ENCODE measurements around the gene DOK3.

DOK3 gene, protein sequence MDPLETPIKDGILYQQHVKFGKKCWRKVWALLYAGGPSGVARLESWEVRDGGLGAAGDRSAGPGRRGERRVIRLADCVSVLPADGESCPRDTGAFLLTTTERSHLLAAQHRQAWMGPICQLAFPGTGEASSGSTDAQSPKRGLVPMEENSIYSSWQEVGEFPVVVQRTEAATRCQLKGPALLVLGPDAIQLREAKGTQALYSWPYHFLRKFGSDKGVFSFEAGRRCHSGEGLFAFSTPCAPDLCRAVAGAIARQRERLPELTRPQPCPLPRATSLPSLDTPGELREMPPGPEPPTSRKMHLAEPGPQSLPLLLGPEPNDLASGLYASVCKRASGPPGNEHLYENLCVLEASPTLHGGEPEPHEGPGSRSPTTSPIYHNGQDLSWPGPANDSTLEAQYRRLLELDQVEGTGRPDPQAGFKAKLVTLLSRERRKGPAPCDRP

DNA sequence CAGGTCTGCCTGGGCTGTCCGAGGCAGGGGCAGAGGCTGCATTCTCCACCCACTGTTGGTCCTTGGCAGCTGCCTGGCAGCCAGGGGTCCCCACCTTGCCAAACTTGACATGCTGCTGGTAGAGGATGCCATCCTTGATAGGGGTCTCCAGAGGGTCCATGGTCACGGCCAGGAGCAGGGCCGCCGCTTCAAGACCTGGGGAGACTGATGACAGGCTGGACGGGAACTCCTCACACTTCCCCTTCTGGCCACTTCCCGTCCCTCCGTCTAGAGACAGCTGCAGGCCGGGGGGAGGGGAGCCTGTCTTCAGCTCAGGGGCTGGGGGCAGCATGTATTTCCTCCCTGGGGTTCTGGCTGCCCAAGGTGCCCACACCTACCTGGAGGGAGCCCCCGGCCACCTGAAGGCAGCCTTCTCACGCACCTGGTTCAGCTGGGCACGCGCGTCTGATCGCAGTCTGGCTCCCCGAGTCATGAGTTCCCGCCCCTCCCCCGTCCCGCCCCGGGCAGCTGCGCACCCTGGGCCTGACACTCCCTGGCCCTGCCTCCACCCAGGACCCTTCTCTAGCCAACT is at the start of gene DOK3:
Gene DOK3 (minus strand): TSS at position 446 of the 571 bp plus-strand sequence. CDS start 286 bp downstream, at position 160.
- peak within 1 kb of the TSS; percentile 66; the same call in 1 of the 2 replicates for H3K4me3 ChIP-seq (ENCODE audit: low read length)
- no peak for TF ChIP-seq ZNF274 (IDR thresholded peaks at IDR 0.05; ENCODE audit: low read depth, low read length)

DNA sequence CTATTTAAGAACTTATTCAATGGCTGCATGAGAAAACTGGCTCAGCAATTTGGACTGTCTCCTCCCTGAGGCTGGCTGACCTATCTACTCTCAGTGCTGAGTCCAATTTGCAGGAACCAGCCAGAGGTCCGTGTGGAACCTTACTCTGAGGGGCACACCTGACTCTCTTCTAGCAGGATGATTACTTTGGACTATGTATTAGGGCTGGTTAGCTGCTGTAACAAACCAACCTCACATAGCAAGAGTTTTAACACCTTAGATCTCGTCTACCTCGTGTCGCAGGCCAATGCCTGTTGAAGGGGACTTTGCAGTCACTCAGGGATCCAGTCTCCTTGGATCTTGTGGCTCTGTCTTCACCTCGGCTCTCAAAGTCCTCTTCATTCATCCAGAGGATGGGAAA is 48.2 kb upstream of the DOK3 start:
- TF ChIP-seq ZNF274 (IDR thresholded peaks at IDR 0.05; ENCODE audit: low read depth, low read length): no peak
- no peak overlapping the region for H3K4me3 ChIP-seq (ENCODE audit: low read length)

DNA sequence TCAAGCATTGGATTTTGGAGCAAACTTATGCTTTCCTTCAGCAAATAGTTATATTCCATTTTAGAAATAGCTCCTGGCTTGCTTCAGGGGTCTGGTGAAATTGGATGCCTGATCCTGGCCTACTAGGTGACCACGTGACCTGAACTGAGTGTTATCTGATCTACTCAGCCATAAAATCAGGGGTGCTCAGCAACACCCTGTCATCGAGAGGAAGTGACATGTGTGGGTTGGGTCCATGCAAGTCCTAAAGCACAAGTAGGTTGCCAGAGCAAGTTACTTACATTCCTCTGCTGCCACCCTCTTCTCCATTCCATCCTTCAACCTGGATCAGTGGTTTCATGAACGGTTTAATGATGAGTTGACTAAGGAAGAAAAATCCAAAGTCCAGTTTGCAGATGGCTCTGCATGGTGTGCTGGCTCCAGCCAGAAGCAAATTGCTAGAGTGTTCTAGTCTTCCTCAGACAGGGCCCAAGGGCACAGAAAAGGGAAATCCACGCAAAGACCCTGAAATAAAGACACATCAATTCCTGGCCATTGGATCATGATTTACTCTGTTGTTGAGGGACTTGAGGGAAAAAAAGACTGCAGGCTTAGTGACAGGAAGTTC is 47.5 kb upstream of the DOK3 start:
- no peak overlapping the region for H3K4me3 ChIP-seq (ENCODE audit: low read length)
- TF ChIP-seq ZNF274 (IDR thresholded peaks at IDR 0.05; ENCODE audit: low read depth, low read length): no peak

DNA sequence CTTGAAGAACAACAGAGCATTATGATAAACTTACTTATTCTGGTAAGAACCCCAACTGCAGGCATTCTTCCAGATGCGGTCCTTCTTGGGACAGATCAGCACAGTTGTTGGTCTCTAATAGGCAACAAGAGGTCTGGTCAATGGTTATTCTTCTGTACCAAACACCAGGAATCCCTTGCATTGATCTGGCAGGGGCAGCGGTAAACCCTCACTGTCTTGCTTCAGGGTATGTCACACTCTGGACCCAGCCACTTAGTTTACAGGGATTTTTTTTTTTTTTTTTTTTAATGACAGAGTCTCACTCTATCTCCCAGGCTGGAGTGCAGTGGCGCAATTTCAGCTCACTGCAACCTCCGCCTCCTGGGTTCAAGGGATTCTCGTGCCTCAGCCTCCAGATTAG is 46.0 kb upstream of the DOK3 start:
- TF ChIP-seq ZNF274 (IDR thresholded peaks at IDR 0.05; ENCODE audit: low read depth, low read length): no peak

DNA sequence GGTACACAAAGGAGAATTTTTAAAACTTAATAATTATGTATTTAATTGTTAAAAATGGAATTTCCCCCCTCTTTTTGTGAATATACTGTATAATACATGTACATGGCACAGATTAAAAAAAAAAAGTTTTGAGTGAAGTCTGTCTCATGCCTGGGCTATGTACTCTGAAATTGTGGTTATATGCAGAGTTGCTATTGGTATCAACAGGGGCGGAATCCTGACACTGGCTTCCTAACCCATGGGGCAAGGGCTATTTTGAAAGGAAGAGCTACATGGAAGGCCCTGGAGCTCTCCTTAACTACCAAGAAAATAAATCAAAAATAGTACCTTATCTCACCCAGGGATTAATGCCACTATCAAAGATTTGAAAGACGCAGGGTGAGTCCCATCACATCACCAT is 45.6 kb upstream of the DOK3 start:
- no peak for TF ChIP-seq ZNF274 (IDR thresholded peaks at IDR 0.05; ENCODE audit: low read depth, low read length)
- H3K4me3 ChIP-seq (ENCODE audit: low read length): peak overlapping the region; percentile 65; the same call in 1 of the 2 replicates

More for the DNA sequence above, 46.0 kb upstream of the DOK3 start:
- no peak overlapping the region for H3K4me3 ChIP-seq (ENCODE audit: low read length)

DNA sequence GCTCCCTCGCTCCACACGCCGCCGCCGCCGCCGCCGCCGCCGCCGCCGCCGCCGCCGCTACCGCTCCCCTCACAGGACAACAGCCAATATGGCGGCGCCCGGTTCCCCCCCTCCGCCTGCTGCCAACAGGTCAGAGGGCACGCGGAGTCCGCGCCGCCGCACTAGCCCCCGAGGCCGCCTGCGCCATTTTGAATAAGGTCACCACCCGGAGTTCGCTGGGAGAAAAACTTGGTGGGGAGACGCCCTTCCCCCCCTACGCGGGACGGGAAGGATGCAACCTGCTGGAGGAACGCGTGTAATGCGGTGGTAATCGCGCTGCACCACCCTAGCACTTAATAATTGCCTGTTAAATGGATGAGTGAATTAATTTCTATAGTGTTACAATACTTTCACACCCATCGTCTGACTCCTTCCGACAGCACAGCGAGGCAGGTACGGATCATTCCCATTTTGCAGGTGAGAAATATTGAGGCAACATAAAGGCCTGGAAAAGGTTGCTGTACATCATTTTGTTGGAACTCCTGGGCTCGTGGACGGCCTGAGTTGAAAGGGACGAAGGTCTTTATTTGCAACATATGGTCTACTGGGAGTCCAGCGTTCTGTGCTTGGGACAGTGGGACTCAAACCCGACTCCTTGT is 45.0 kb upstream of the DOK3 start, which contains the start of gene FAM193B:
Gene FAM193B (minus strand): TSS at position 90 of the 638 bp plus-strand sequence. CDS start 105 bp downstream, outside the sequence.
- no peak for TF ChIP-seq ZNF274 (IDR thresholded peaks at IDR 0.05; ENCODE audit: low read depth, low read length)
- peak within 1 kb of the TSS; percentile 78 for H3K4me3 ChIP-seq (ENCODE audit: low read length)

DNA sequence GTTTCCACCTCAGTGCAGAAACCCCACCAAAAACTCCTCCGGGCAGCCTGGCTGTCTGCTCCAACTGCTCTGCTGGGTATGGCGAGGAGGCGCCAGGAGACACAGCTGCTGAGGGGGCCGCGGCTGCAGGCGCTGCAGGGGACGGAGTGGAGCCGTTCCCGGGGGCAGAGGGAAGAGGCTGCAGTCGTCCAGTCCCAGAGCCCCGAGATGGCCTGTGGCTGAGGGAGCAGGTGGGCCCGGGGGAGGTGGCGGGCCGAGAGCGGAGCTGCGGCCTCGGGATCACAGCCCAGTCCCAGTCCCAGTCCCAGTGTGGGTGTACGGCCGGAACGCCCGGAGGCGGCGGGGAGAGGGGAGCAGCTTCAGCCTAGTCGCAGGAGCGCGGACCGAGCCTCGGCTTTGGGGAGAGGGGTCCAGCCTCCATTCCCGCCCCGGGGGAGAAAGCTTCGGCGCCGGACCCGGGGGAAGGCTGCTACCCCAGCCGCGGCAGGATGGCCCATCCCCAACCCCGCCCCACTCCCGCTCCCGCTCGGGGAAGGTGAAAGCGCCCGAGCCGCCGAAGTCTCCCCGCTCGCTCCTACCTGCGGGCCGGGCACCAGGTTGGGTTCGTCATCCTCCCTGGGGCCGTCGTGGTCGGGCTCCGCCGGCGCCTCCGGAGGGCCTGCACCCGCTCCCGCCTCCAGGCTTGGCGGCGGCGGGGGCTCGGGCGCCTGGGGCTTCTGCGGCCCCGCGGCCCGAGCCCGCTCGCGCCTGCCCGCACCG is 44.2 kb upstream of the DOK3 start:
- no peak for TF ChIP-seq ZNF274 (IDR thresholded peaks at IDR 0.05; ENCODE audit: low read depth, low read length)
- peak overlapping the region; percentile 78 for H3K4me3 ChIP-seq (ENCODE audit: low read length)

DNA sequence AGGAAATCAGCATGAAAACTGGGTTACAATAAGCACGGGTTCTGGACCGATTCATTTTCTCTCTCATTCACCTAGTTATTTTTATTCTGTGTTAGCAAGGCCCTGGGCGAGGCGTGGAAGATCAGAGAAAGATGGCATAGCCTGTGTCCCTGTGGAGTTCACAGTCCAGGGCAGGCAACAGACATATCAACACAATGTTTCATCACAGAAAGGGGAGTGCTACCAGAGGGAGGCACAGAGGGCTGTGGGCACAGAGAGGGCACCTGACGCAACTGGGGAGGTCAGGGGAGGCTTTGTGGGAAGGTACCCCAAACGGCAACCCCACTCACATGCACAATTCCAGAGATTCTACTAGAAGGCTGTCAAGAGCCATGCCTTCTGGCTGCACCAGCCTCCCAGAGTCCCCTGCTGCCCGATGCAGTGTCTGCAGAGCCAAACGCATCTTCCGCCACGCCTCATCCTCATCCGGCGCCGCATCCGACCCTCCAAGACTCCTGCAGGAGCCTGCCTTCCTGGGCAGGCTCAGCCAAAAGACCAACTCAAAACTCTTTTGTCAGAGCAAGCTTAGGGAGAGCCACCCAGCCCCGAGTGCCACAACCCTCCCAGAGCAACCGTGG is 43.3 kb upstream of the DOK3 start:
- peak overlapping the region; percentile 78 for H3K4me3 ChIP-seq (ENCODE audit: low read length)
- no peak for TF ChIP-seq ZNF274 (IDR thresholded peaks at IDR 0.05; ENCODE audit: low read depth, low read length)

DNA sequence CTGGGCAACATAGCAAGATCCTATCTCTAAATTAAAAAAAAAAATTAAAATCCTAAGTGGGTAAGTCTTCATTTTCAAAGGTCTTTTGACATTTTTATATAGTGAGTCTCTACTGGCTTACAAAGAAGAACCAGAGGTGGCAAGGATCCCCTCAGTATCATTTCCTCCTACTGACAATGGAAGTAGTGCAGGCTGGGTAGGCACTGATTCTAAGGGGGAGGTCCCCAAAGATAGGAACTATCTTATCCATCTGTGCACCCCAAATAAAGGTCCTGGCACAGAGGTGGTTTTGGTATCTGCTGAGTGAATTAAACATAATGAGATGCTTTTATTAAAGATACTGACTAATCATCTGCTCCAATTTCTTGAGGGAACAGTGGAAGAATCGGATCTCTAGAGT is 40.5 kb upstream of the DOK3 start:
- no peak for TF ChIP-seq ZNF274 (IDR thresholded peaks at IDR 0.05; ENCODE audit: low read depth, low read length)
- H3K4me3 ChIP-seq (ENCODE audit: low read length): no peak overlapping the region

DNA sequence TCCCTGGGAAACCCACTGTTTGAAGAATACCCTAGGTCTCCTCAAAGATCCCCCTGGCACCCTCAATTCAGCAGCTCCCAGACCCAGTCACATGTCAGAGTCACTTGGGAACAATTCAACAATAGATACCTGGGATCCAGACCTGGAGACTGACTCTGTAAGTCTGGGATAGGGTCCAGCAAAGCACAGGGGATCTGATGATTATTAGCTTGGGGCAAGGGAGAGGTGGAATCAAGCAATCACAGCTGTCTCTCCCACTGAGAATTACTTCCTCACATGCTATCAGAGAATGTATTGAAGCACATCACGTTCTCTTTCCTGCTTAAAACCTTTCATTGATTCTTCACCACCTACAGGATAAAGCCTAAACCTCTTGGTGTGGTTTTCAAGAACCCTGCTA is 38.9 kb upstream of the DOK3 start:
- no peak for TF ChIP-seq ZNF274 (IDR thresholded peaks at IDR 0.05; ENCODE audit: low read depth, low read length)

DNA sequence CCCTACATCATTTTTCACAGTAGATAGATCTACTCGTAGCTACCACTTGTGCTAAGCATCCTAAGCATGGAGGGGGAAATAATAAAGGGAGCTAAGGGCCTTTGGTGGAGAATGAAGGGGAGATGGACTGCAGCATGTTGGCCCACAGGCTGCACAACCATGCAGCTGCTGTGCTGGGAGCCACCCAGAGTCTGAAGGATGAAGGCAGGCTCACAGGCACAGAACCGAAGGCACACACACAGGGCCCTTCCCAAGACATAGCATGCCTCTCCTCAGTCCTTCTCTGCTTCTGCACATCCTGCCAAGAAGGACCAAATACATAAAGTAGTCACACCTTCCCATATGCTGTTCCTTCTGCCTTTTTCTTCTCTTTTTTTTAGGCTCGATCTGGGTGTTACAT is 38.1 kb upstream of the DOK3 start:
- H3K4me3 ChIP-seq (ENCODE audit: low read length): no peak overlapping the region
- no peak for TF ChIP-seq ZNF274 (IDR thresholded peaks at IDR 0.05; ENCODE audit: low read depth, low read length)

More for the DNA sequence above, 38.9 kb upstream of the DOK3 start:
- H3K4me3 ChIP-seq (ENCODE audit: low read length): no peak overlapping the region

DNA sequence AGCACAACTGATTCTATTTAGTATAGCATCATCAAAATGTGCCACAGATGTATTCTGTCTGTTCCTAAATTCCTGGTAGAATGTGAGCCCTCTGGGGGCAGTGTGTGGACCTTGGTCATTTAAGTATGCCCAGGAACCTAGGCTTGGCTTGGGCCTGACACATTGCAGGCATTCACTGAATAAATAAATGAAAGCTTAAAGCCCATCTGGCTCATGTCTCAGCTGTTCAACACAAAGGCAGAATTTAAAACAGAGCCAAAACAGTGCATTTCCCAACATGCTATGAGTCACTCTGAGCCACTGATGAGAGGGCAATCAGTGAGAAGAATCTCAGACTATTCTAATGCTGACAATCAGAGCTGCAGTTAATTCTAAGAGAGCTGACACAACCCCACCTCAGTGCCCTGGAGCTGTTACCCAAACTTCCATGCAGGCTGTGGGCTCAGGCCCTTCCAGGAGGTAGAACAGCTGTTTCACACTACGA is 36.7 kb upstream of the DOK3 start:
- no peak overlapping the region for H3K4me3 ChIP-seq (ENCODE audit: low read length)
- TF ChIP-seq ZNF274 (IDR thresholded peaks at IDR 0.05; ENCODE audit: low read depth, low read length): no peak
